ENCODE data around the gene FBXW11.

GRCh38 chr5:171842777-171843328, 163.6 kb downstream of the FBXW11 start:
- TF ChIP-seq ZSCAN29 (IDR thresholded peaks at IDR 0.05) (no peak), RELA (IDR thresholded peaks at IDR 0.05; ENCODE audit: borderline replicate concordance, partially characterized antibody) (no peak), POLR2AphosphoS2 (IDR thresholded peaks at IDR 0.05; ENCODE audit: low read depth, low read length) (no peak), EP300 (IDR thresholded peaks at IDR 0.05; ENCODE audit: borderline replicate concordance in 1 of 2, control insufficient read depth in 1 of 2, low read depth in 2 of 2, low read length in 2 of 2) (no peak), FOXK2 (IDR thresholded peaks at IDR 0.05) (no peak)
